Parathyroid adenoma (tissue), 2 donors: ENCODE data around the gene NDUFAF7.

Experiments used
- H2AFZ ChIP-seq: fragments of 300-600 bp; sonication (generic); one replicate; pipeline ENCODE4 v1.7.0; 2017; ENCODE audit warnings: antibody characterized with exemption, mild to moderate bottlenecking
- H3K27ac ChIP-seq: fragments of 300-600 bp; sonication (generic); one replicate; pipeline ENCODE4 v1.7.0; 2017
- H3K27me3 ChIP-seq: fragments of 300-600 bp; sonication (generic); one replicate; pipeline ENCODE4 v1.7.0; 2017; ENCODE audit warnings: low read length; ENCODE audit not compliant: control insufficient read depth, insufficient read depth
- H3K36me3 ChIP-seq: fragments of 300-600 bp; sonication (generic); one replicate; pipeline ENCODE4 v1.7.0; 2017; ENCODE audit warnings: low read length; ENCODE audit not compliant: control insufficient read depth, insufficient read depth
- H3K4me1 ChIP-seq: fragments of 300-600 bp; sonication (generic); one replicate; pipeline ENCODE4 v1.7.0; 2017; ENCODE audit warnings: control low read depth
- H3K4me2 ChIP-seq: fragments of 300-600 bp; sonication (generic); one replicate; pipeline ENCODE4 v1.7.0; 2017; ENCODE audit warnings: low read length
- H3K4me3 ChIP-seq: fragments of 300-600 bp; sonication (generic); one replicate; pipeline ENCODE4 v1.7.0; 2017; ENCODE audit warnings: low read depth, low read length
- H3K79me2 ChIP-seq: fragments of 300-600 bp; sonication (generic); one replicate; pipeline ENCODE4 v1.7.0; 2017; ENCODE audit warnings: control low read depth
- H3K9ac ChIP-seq: fragments of 300-600 bp; sonication (generic); one replicate; pipeline ENCODE4 v1.7.0; 2017; ENCODE audit warnings: mild to moderate bottlenecking
- H3K9me3 ChIP-seq: fragments of 300-600 bp; sonication (generic); one replicate; pipeline ENCODE4 v1.7.0; 2017; ENCODE audit warnings: low read length; ENCODE audit not compliant: control insufficient read depth
- TF ChIP-seq, protein P1 (sequence below): fragments of 300-600 bp; sonication (generic); IDR thresholded peaks from one replicate; pipeline ENCODE4 v1.7.0; 2017; ENCODE audit warnings: antibody characterized with exemption, mild to moderate bottlenecking
- donor health status: primary hyperparathyroidism.

The NDUFAF7 gene

DNA sequence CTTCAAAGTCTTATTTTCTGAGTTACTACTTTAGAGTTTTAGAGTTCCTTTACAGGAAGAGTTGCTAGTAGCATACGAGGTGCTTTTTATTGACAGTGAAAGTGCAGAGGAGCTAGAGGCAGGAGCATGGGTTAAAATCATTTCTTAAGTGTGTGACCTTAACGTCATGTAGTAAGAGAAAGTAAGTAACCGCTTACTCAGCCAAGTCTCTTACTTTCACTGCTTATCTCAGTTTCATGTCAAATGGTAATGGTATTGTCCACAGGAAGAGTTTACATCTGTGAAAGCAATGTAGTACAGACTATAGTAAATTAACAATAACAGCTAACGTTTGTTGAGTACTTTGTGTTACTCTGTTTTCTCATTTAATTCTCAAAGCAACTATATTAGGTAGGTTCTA lies 12.6 kb downstream of the NDUFAF7 start:
- H3K27me3 ChIP-seq, result no peaks in the 10 kb centered on the region
- no peaks in the 10 kb centered on the region for H3K9me3 ChIP-seq
- no peaks in the 10 kb centered on the region for H3K36me3 ChIP-seq
- H3K9ac ChIP-seq, result no peak overlapping the region
- TF ChIP-seq, protein P1, sequence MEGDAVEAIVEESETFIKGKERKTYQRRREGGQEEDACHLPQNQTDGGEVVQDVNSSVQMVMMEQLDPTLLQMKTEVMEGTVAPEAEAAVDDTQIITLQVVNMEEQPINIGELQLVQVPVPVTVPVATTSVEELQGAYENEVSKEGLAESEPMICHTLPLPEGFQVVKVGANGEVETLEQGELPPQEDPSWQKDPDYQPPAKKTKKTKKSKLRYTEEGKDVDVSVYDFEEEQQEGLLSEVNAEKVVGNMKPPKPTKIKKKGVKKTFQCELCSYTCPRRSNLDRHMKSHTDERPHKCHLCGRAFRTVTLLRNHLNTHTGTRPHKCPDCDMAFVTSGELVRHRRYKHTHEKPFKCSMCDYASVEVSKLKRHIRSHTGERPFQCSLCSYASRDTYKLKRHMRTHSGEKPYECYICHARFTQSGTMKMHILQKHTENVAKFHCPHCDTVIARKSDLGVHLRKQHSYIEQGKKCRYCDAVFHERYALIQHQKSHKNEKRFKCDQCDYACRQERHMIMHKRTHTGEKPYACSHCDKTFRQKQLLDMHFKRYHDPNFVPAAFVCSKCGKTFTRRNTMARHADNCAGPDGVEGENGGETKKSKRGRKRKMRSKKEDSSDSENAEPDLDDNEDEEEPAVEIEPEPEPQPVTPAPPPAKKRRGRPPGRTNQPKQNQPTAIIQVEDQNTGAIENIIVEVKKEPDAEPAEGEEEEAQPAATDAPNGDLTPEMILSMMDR, result no peak
- H3K79me2 ChIP-seq, result no peaks in the 10 kb centered on the region
- H3K4me1 ChIP-seq, result peaks cover 2% of the 10 kb centered on the region
- no peak overlapping the region for H3K4me3 ChIP-seq
- no peak overlapping the region for H3K27ac ChIP-seq
- H2AFZ ChIP-seq, result no peak overlapping the region
- H3K4me2 ChIP-seq, result no peak overlapping the region

DNA sequence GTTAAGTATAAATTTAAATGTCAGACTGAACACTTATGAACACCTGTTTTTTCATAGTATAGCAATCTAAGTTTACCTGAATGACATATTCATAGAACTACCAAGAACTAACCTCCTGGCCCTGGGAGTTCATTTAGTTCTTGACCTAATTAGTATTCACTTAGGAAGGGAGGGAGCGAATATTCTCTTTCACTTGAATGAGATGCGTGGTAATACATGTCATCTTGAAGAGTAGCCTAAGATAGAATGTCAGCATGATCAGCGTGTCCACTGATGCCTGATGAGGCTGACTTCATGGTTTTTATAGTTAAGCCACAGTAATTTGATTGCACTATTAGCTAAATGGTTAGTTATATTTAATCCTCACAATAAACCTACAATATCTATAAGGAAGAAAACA lies 13.3 kb downstream of the NDUFAF7 start:
- H3K9ac ChIP-seq, result no peak overlapping the region
- TF ChIP-seq, protein P1, result no peak

DNA sequence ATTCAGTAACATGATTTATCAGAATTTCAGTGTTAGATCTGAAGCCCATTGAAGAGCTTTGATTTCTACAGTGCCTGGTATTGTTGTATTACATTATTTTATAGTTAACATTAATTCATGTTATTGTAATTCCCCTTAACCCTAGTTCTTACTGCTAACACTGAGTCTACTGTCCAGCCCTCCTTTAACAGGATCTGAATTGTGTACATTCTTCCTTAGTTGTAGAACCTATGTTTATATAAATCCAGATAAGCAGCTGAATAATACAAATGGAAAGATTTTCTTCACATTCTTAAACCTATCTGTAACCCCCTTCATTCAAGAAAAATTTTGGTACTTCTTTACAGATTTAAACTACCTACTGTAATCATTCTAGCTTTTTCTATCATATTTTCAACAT lies 14.7 kb downstream of the NDUFAF7 start:
- Histone ChIP-seq H3K79me2 (no peaks in the 10 kb centered on the region), H3K4me2 (no peak overlapping the region), H3K27ac (no peak overlapping the region), H3K4me1 (no peaks in the 10 kb centered on the region), H3K9me3 (no peaks in the 10 kb centered on the region), H3K27me3 (no peaks in the 10 kb centered on the region), H3K36me3 (no peaks in the 10 kb centered on the region), H2AFZ (no peak overlapping the region), H3K9ac (no peak overlapping the region), H3K4me3 (no peak overlapping the region)
- TF ChIP-seq, protein P1, result no peak

More for the DNA sequence above, 13.3 kb downstream of the NDUFAF7 start:
- Histone ChIP-seq H3K79me2 (no peaks in the 10 kb centered on the region), H3K27me3 (no peaks in the 10 kb centered on the region), H3K4me3 (no peak overlapping the region), H3K4me1 (peaks cover 2% of the 10 kb centered on the region), H3K9me3 (no peaks in the 10 kb centered on the region), H2AFZ (no peak overlapping the region), H3K27ac (no peak overlapping the region), H3K4me2 (no peak overlapping the region), H3K36me3 (no peaks in the 10 kb centered on the region)

DNA sequence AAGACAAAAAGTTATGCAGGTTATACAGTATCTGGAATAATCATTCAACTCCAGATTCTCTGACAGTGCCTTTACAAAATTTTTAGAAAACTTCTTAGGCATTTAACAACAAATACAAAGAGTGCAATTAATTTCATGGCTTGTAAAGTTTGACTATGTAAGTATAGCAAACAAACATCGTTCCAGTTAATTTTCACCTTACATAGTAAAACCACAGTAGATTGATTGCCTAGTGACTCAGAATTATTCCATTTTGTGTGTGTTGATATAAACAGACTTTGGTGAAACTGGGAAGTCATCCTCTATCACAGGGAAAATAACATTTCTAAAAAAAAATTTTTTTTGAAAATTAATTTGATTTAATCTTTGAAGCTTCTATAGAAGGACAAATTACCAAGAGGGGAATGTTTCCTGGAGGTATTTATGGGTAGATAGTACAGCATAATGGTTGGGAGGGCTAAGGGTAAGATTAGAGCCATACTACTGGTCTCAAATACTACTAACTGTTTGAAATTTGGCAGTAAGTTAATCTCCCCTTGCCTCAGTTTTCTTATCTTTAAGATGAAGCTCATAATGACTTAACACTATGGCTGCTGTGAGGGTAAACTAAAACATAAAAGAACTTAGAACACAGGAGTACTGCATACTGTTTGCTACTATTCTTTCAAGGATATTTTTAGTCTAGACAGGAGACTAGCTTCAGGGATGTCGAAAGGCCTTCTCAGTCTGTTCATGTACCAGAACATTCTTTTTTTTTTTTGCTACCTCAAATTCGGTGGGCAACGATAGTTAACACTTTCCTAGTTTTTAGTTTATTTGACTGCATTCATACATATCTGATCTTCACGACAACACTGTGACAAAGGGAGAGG lies 19.6 kb downstream of the NDUFAF7 start:
- Histone ChIP-seq H3K79me2 (no peaks in the 10 kb centered on the region), H3K27me3 (no peaks in the 10 kb centered on the region), H3K27ac (no peak overlapping the region), H3K36me3 (no peaks in the 10 kb centered on the region), H2AFZ (no peak overlapping the region), H3K4me2 (no peak overlapping the region), H3K4me3 (no peak overlapping the region), H3K9ac (no peak overlapping the region), H3K9me3 (no peaks in the 10 kb centered on the region), H3K4me1 (no peaks in the 10 kb centered on the region)
- TF ChIP-seq, protein P1, result no peak

DNA sequence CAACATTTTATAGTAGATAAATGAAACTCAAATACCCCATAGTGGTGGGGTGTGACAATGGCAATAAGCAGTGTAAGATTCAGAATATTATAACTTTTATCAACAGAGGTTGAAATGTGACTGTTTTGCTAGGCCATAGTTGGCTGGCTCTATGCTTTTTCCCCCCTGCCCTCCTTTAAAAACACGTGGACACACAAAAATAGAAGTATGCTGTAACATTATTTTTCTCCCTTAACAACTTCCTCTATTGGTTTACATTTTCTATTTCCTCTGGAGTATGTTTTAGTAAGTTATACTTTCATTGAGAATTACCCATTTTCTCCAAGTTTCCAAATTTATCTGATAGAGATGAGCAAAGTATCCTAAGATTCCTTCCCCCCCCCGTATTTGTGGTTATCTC lies 31.1 kb downstream of the NDUFAF7 start:
- H3K36me3 ChIP-seq, result no peaks in the 10 kb centered on the region
- H3K4me2 ChIP-seq, result no peak overlapping the region
- H3K9ac ChIP-seq, result no peak overlapping the region
- TF ChIP-seq, protein P1, result no peak
- no peak overlapping the region for H3K27ac ChIP-seq
- no peak overlapping the region for H3K4me3 ChIP-seq
- no peaks in the 10 kb centered on the region for H3K79me2 ChIP-seq
- H3K4me1 ChIP-seq, result peaks cover 11% of the 10 kb centered on the region
- H3K9me3 ChIP-seq, result no peaks in the 10 kb centered on the region
- no peak overlapping the region for H2AFZ ChIP-seq
- H3K27me3 ChIP-seq, result no peaks in the 10 kb centered on the region
